Muscle of leg (tissue), 11 donors: Measurements from ENCODE around the gene SYT1. TPM values are rescaled to one million over a fixed set of nuclear protein-coding genes. Genes with fewer than 3 reads are reported as not detected.
"Not testable (repeated sequence)": the region's sequence is repeated elsewhere in the genome, so short reads cannot be mapped to it uniquely, and the experiment has no call there.

Experiments used
- DNase-seq: peaks from one replicate; pipeline ENCODE4 v3.0.0; 2013
- H3K27ac ChIP-seq: one replicate; pipeline ENCODE4 v1.5.1; 2013; ENCODE audit warnings: mild to moderate bottlenecking, low read length, control low read depth
- H3K27me3 ChIP-seq: one replicate; pipeline ENCODE4 v1.6.1; 2013; ENCODE audit warnings: low read length; ENCODE audit not compliant: control insufficient read depth, insufficient read depth
- H3K36me3 ChIP-seq: one replicate; pipeline ENCODE4 v1.6.1; 2013; ENCODE audit warnings: low read length; ENCODE audit not compliant: control insufficient read depth, insufficient read depth
- H3K4me1 ChIP-seq: one replicate; pipeline ENCODE4 v1.6.1; 2013; ENCODE audit warnings: low read length; ENCODE audit not compliant: control insufficient read depth, insufficient read depth
- H3K4me3 ChIP-seq: one replicate; pipeline ENCODE4 v1.5.1; 2013; ENCODE audit warnings: low read length, control low read depth
- H3K9me3 ChIP-seq: replicated peaks from 2 replicates; pipeline ENCODE4 v1.6.1; 2013; ENCODE audit warnings: low read depth, low read length; ENCODE audit not compliant: control insufficient read depth
- whole genome bisulfite sequencing: methylation state at CpG from one replicate; pipeline ENCODE4 v1.1.5; 2013; ENCODE audit warnings: missing lambda C conversion rate; ENCODE audit not compliant: insufficient coverage; 5-methylcytosine and 5-hydroxymethylcytosine counted together
- polyA plus RNA-seq, 8 donors: library from polyadenylated mRNA; unstranded; fragments of 120-200 nt; gene quantifications; one replicate each; pipeline versions ENCODE4 v1.2.1 to v1.2.3, GENCODE V29; 2013; ENCODE audit warnings: inconsistent platforms in 1 of 8, low replicate concordance in 1 of 8; ENCODE audit not compliant: insufficient read length in 8 of 8, insufficient read depth in 1 of 8
- total RNA-seq: library from RNA; stranded (reverse); fragments of 120-200 nt; gene quantifications from one replicate; pipeline ENCODE4 v1.2.4, GENCODE V29; 2013

The SYT1 gene
- total and polyA plus RNA-seq, 9 donors, result 1.1 to 2.5 (median 1.8) TPM

DNA sequence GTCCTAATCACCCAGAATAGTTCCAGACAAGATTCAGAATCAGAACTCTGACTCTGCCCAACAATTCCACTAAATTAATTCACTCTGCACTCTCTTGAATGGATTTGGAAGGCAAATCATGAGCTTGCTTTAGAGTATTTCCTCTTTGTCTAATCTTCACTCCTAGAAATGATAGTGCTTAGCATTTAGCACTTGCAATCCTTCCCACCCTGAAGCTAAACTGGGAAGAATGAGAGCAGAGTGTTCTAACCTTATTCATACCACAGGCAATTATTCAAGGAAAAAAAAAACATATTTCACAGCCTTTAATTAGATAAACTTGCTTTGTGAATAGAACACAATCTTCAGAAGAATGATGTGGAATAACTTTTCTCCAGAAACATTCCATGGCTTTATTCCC lies 561.5 kb downstream of the SYT1 start:
- Histone ChIP-seq H3K4me3 (no peak overlapping the region), H3K4me1 (no peaks in the 10 kb centered on the region), H3K27me3 (no peaks in the 10 kb centered on the region), H3K9me3 (no peaks in the 10 kb centered on the region), H3K27ac (no peak overlapping the region), H3K36me3 (no peaks in the 10 kb centered on the region)
- no peak for DNase-seq

DNA sequence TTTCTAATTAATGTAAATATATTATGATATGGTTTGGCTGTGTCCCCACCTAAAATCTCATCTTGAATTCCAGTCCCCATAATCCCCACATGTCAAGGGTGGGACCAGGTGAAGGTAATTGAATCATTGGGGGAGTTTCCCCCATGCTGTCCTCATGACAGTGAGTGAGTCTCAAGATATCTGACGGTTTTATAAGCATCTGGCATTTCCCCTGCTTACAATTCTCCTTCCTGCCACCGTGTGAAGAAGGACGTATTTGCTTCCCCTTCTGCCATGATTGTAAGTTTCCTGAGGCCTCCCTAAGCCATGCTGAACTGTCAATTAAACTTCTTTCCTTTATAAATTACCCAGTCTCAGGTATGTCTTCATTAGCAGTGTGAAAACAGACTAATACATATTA lies 562.2 kb downstream of the SYT1 start:
- DNase-seq, H3K4me3 ChIP-seq, H3K9me3 ChIP-seq, H3K27me3 ChIP-seq, H3K27ac ChIP-seq, H3K36me3 ChIP-seq, H3K4me1 ChIP-seq: not testable (repeated sequence)
- 25% methylated on average over 2 of the region's 3 CpGs for WGBS

DNA sequence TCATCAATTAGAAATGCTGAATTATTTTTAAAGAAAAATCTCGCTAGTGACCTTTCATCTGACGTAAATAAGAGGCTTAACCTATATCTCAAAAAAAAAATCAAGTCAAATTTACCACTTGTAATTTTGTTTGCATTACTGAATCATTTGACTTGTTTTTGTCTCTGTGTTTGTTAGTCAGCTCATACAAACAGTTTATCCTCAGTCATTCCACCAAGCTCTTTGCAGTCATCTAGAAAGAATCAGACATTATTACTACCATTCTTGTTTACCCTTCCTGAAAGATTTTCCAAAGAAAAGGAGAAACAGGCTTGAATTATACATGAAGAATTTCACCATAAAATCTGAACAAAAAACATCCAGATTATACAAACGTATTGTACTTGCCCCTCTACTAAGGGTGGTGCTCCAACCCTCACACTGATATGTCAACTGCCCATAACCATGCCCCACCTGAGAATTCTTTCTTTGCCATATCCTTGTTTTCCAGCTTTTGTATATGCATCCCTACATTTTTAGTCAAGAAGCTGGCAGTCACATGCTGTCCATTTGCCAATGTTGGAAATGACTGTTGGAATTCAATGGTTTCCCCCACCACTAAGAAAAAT lies 569.0 kb downstream of the SYT1 start:
- H3K4me1 ChIP-seq, result no peaks in the 10 kb centered on the region
- WGBS, result 63% methylated on average over 1 of the region's 3 CpGs
- H3K4me3 ChIP-seq, result no peak overlapping the region
- no peaks in the 10 kb centered on the region for H3K27me3 ChIP-seq
- no peaks in the 10 kb centered on the region for H3K9me3 ChIP-seq
- no peak overlapping the region for H3K27ac ChIP-seq
- H3K36me3 ChIP-seq, result no peaks in the 10 kb centered on the region
- DNase-seq, result no peak

DNA sequence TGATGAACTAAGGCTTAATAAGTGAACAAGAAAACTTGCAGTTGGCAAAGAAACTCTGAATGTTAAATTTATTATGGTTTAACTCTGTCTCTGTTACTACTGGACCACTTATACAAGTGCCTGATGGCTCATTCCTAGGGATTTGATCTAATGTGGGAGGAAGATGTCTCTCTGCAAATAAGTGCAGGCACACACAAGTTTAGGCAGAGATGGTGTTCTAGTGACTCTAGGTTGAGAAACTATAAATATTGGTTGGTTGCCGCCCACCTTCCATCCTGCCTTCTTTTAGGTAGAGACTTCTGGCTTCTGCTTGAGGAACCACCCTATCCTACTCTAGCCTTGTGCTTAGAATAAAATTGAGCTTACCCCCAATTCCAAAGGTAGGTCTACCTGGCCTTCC lies 570.0 kb downstream of the SYT1 start:
- Histone ChIP-seq H3K27ac (no peak overlapping the region), H3K36me3 (no peaks in the 10 kb centered on the region), H3K4me1 (no peaks in the 10 kb centered on the region), H3K9me3 (no peaks in the 10 kb centered on the region), H3K27me3 (no peaks in the 10 kb centered on the region), H3K4me3 (no peak overlapping the region)
- no peak for DNase-seq
- 100% methylated on average over 1 of the region's 1 CpG for WGBS

DNA sequence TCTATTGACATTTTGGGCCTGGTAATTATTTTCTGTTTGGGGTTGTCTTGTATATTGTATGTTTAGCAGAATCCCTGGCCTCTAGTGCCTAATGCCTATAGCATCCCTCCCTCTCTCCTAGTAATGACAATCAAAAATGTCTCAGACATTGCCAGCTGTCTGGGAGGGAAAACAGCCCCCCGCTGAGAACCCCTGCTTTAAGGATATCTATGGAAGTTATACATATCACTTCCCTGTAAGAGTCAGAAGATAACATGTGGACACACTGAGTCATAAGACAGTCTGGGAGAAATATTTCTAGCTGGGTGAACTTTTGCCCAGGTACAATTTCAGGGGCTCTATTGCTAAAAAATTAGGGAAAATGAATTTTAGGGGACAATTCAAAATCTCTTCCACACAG lies 571.2 kb downstream of the SYT1 start:
- DNase-seq, result no peak
- WGBS, result no CpG with 5 or more reads among the region's 1 CpG
- Histone ChIP-seq H3K27me3 (no peaks in the 10 kb centered on the region), H3K4me1 (no peaks in the 10 kb centered on the region), H3K4me3 (no peak overlapping the region), H3K27ac (no peak overlapping the region), H3K9me3 (no peaks in the 10 kb centered on the region), H3K36me3 (no peaks in the 10 kb centered on the region)

DNA sequence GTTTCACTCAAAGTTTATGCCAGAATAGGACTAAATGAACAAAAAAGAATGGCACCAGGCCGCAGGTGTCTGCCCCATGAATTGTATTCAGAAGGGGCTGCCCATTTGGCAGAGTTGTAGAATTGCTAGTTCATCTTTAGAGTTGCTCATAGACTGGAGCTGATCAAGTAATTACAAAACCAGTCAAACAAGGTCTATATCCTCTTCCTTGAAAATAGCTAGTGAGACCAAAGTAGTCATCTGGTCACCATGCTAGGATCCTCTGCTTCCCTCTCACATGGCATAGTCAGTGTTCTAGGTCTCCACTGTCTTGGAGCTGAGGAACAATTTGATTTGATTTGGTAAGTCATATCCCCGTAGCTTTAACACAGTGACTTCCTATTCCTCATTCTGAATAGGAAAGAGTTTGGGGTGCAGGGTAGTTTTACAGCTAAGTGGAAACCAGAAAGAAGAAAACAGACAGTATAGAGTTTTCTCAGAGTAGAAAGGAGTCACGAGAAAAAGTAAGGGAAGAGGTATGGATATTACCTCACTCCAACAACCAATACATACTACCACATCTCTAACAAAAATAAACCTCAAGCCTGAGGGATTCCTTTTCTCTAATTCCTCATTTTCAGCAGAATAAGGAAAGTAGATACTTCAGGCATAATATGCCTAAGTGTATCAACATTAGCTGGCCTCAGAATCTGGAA lies 574.1 kb downstream of the SYT1 start:
- Histone ChIP-seq H3K4me1 (no peaks in the 10 kb centered on the region), H3K4me3 (no peak overlapping the region)

DNA sequence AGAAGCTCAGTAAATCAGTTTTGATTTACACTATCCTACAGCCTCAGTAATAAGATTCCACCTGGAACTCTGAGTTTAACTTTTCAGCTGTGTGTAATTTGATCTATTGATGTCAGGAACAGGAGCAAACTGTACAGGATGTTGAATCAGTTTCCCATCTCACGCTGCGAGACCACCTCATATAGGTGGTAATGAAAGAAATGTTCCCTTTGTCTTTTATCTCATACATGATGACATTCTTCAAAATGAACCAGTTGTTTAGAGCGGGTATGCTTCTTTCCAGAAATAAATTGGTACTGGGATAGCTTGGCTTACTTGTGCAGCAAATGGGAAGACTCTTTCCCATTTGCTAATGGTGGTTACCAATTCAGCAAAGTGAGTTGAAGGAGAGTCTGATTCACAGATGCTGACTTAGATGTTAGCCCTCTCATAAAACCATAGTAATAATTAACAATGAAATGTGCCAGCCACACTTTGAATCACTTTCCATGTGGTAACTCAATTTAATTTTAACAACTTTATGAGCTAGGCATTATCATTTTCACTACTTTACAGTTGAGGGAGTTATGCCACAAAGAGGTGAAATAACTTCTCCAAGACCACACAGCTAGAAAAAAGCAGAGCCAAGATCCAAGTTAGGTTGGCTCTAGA lies 574.7 kb downstream of the SYT1 start:
- H3K4me3 ChIP-seq, result no peak overlapping the region
- H3K36me3 ChIP-seq, result no peaks in the 10 kb centered on the region
- DNase-seq, result no peak
- WGBS, result no CpG with 5 or more reads among the region's 3 CpGs
- H3K9me3 ChIP-seq, result no peaks in the 10 kb centered on the region
- H3K27ac ChIP-seq, result no peak overlapping the region
- H3K27me3 ChIP-seq, result no peaks in the 10 kb centered on the region
- no peaks in the 10 kb centered on the region for H3K4me1 ChIP-seq

More for the DNA sequence above, 574.1 kb downstream of the SYT1 start:
- Histone ChIP-seq H3K27ac (no peak overlapping the region), H3K36me3 (no peaks in the 10 kb centered on the region), H3K9me3 (no peaks in the 10 kb centered on the region), H3K27me3 (no peaks in the 10 kb centered on the region)
- no peak for DNase-seq
- no CpG with 5 or more reads among the region's 3 CpGs for WGBS

DNA sequence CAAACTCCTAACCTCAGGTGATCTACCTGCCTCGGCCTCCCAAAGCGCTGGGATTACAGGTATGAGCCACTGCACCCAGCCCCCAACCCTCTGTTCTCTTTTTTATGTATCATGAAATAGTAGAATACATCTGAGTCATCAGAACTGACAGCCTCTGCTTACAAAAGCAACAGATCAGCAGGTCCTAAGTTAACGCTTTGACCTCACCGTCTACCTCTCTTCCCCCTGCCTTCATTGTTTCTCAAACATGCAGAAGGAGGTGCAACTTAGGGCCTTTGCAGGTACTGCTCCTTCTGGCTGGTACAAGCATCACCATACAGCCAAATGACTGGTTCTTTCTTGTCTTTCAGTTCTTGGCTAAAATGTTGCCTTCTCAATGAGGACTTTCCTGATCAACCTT lies 577.0 kb downstream of the SYT1 start:
- no peak for DNase-seq
- H3K36me3 ChIP-seq, result no peaks in the 10 kb centered on the region
- H3K27ac ChIP-seq, result no peak overlapping the region
- no peaks in the 10 kb centered on the region for H3K9me3 ChIP-seq
- H3K4me1 ChIP-seq, result no peaks in the 10 kb centered on the region
- no peak overlapping the region for H3K4me3 ChIP-seq
- H3K27me3 ChIP-seq, result no peaks in the 10 kb centered on the region
- 83% methylated on average over 2 of the region's 4 CpGs for WGBS

DNA sequence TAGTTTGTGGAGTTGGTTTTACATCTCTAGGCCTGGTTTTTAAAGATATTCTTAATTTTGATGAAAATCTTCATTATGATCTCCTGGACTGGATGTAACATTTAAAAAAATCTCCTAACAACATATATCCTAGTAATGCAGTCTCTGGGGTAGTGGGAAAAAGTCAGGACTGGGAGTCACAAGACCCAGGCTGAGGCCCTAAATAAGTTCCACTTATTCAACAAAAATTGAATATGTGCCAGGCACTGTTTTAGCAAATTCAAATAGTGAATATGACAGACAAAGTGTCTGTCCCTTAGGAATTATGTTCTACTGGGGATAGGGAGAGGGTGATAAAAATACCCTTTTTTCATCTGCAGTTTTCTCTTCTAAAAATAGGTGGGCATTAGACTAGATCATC lies 577.8 kb downstream of the SYT1 start:
- Histone ChIP-seq H3K4me3 (no peak overlapping the region), H3K9me3 (no peaks in the 10 kb centered on the region), H3K27me3 (no peaks in the 10 kb centered on the region), H3K36me3 (no peaks in the 10 kb centered on the region), H3K27ac (no peak overlapping the region), H3K4me1 (no peaks in the 10 kb centered on the region)
- DNase-seq, result peak; percentile 58

DNA sequence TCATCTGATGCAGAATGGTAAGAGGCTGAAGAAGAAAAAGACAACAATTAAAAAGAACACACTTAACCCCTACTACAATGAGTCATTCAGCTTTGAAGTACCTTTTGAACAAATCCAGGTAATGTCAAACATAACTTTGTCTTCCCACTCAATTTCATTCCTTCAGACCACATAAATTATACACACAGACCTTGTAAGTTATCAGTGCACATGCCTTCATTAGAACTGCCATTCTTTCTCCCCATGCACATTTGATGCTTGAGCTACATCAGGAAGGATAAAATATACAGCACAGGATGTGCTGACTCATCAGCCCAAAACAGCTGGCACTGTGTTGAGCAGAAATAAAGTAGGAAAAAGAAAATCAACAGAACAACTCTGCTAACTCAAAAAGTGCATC lies 579.5 kb downstream of the SYT1 start:
- no peaks in the 10 kb centered on the region for H3K27me3 ChIP-seq
- no peaks in the 10 kb centered on the region for H3K36me3 ChIP-seq
- no peak overlapping the region for H3K27ac ChIP-seq
- H3K9me3 ChIP-seq, result no peaks in the 10 kb centered on the region
- H3K4me3 ChIP-seq, result no peak overlapping the region
- DNase-seq, result peak; percentile 23
- H3K4me1 ChIP-seq, result no peaks in the 10 kb centered on the region
